T47D (cell line): Measurements from ENCODE around the gene SEMG1.
A peak's percentile ranks its signal among the peaks of the same experiment; 100 is the strongest.

Experiments
- DNase-seq, 2 experiments: peaks; one replicate each; pipeline versions ENCODE4 v3.0.0 to v3.0.0-alpha.2; 2011 to 2012; ENCODE audit warnings: low read depth in 1 of 2, low spot score in 1 of 2
- JUND ChIP-seq: IDR thresholded peaks from 2 replicates; pipeline ENCODE4 v1.6.1; 2012; ENCODE audit warnings: low read depth
- in situ Hi-C: cut with HindIII; loops from 2 replicates; pipeline ENCODE4 v1.10.0; 2016; ENCODE audit warnings: low sequenced_read_pairs, low pct_unique_long_range_greater_than_20kb

SEMG1 gene

GRCh38 chr20:45189861-45190260 lies 17.0 kb upstream of the SEMG1 start:
- in situ Hi-C loops: no loop called here
- DNase-seq: no peak

GRCh38 chr20:45191926-45192325 lies 14.9 kb upstream of the SEMG1 start:
- no peak for TF ChIP-seq JUND
- in situ Hi-C loops: no loop called here
- no peak for DNase-seq

More at GRCh38 chr20:45189861-45190260, 17.0 kb upstream of the SEMG1 start:
- TF ChIP-seq JUND: no peak

GRCh38 chr20:45193331-45193730 lies 13.5 kb upstream of the SEMG1 start:
- no peak for DNase-seq
- in situ Hi-C loops: no loop called here
- no peak for TF ChIP-seq JUND

- no peak for DNase-seq
- TF ChIP-seq JUND: no peak
- in situ Hi-C loops: no loop called here
Measured at GRCh38 chr20:45209924-45210323, 3.1 kb downstream of the SEMG1 start.

GRCh38 chr20:45211569-45212474 lies 5.0 kb downstream of the SEMG1 start:
- in situ Hi-C loops: no loop called here
- TF ChIP-seq JUND: no peak
- no peak for DNase-seq

GRCh38 chr20:45212836-45213235 lies 6.0 kb downstream of the SEMG1 start:
- no peak for DNase-seq
- no peak for TF ChIP-seq JUND
- in situ Hi-C loops: no loop called here

- in situ Hi-C loops: no loop called here
- no peak for TF ChIP-seq JUND
- DNase-seq: no peak
Measured at GRCh38 chr20:45218124-45218523, 11.3 kb downstream of the SEMG1 start.

GRCh38 chr20:45218636-45219035 lies 11.8 kb downstream of the SEMG1 start:
- in situ Hi-C loops: no loop called here
- no peak for TF ChIP-seq JUND
- DNase-seq: no peak

- no peak for TF ChIP-seq JUND
- DNase-seq: no peak
- in situ Hi-C loops: no loop called here
Measured at GRCh38 chr20:45221076-45221475, 14.2 kb downstream of the SEMG1 start, which contains the start of gene SEMG2. Gene SEMG2, plus strand, starts transcription at chr20:45221373. Its CDS starts 17 bp downstream, at chr20:45221390.

- in situ Hi-C loops: no loop called here
- DNase-seq: no peak
Measured at GRCh38 chr20:45223136-45223535, 16.3 kb downstream of the SEMG1 start.

GRCh38 chr20:45226287-45226686 lies 19.5 kb downstream of the SEMG1 start:
- in situ Hi-C loops: no loop called here
- TF ChIP-seq JUND: no peak
- DNase-seq: no peak

More at GRCh38 chr20:45223136-45223535, 16.3 kb downstream of the SEMG1 start:
- TF ChIP-seq JUND: no peak

- in situ Hi-C loops: no loop called here
- TF ChIP-seq JUND: no peak
- peak in 1 of 2 experiments; percentile 54 for DNase-seq
Measured at GRCh38 chr20:45229264-45230056, 22.6 kb downstream of the SEMG1 start.

GRCh38 chr20:45230631-45231030 lies 23.8 kb downstream of the SEMG1 start:
- in situ Hi-C loops: no loop called here
- DNase-seq: no peak
- no peak for TF ChIP-seq JUND
